GM23338 (cell line): Measurements from ENCODE around the gene SMCO2. TPM values are rescaled to one million over a fixed set of nuclear protein-coding genes. Genes with fewer than 3 reads are reported as not detected.

Experiments used
- ATAC-seq: fragments of 200-7000 bp; cut with Tn5 transposase; 3 replicates; pipeline ENCODE4 v1.9.1; 2020
- DNase-seq: peaks from one replicate; pipeline ENCODE4 v3.0.0-alpha.2; 2015; ENCODE audit warnings: low spot score
- H2AFZ ChIP-seq: fragments of 200-600 bp; sonication (generic); 2 replicates; pipeline ENCODE4 v1.8.0; 2016; ENCODE audit warnings: antibody characterized with exemption, mild to moderate bottlenecking, moderate library complexity
- H3F3A ChIP-seq: fragments of 200-600 bp; sonication (generic); replicated peaks from 2 replicates; pipeline ENCODE4 v1.8.0; 2017; ENCODE audit warnings: antibody characterized with exemption, mixed run types, low read depth
- H3K27ac ChIP-seq: fragments of 200-600 bp; sonication (generic); 2 replicates; pipeline ENCODE4 v1.6.1; 2016; ENCODE audit warnings: low read depth
- H3K27me3 ChIP-seq: fragments of 200-600 bp; sonication (generic); 2 replicates; pipeline ENCODE4 v1.8.0; 2016; ENCODE audit warnings: mild to moderate bottlenecking, mixed run types, moderate library complexity; ENCODE audit not compliant: insufficient read depth
- H3K36me3 ChIP-seq: fragments of 200-600 bp; sonication (generic); 2 replicates; pipeline ENCODE4 v1.8.0; 2016; ENCODE audit warnings: mild to moderate bottlenecking; ENCODE audit not compliant: insufficient read depth
- H3K4me1 ChIP-seq: fragments of 200-600 bp; sonication (generic); 2 replicates; pipeline ENCODE4 v1.8.0; 2016; ENCODE audit warnings: mild to moderate bottlenecking, moderate library complexity; ENCODE audit not compliant: insufficient read depth
- H3K4me2 ChIP-seq: fragments of 200-600 bp; sonication (generic); 2 replicates; pipeline ENCODE4 v1.7.1; 2017; ENCODE audit warnings: mixed run types
- H3K4me3 ChIP-seq: fragments of 200-600 bp; sonication (generic); 2 replicates; pipeline ENCODE4 v1.6.1; 2016; ENCODE audit warnings: mixed run types
- H3K79me2 ChIP-seq: fragments of 200-600 bp; sonication (generic); replicated peaks from 2 replicates; pipeline ENCODE4 v1.8.0; 2017; ENCODE audit warnings: mild to moderate bottlenecking; ENCODE audit not compliant: insufficient read depth
- H3K9me2 ChIP-seq: fragments of 200-600 bp; sonication (generic); 2 replicates; pipeline ENCODE4 v1.8.0; 2017; ENCODE audit not compliant: insufficient read depth
- H4K20me1 ChIP-seq: fragments of 200-600 bp; sonication (generic); replicated peaks from 2 replicates; pipeline ENCODE4 v1.8.0; 2017; ENCODE audit warnings: mild to moderate bottlenecking; ENCODE audit not compliant: insufficient read depth
- H3K27ac Mint-ChIP-seq: 2 replicates; pipeline ENCODE4 v1.8.0; 2020; ENCODE audit warnings: inconsistent platforms, mild to moderate bottlenecking, moderate library complexity, mixed read lengths
- H3K27me3 Mint-ChIP-seq: 3 replicates; pipeline ENCODE4 v1.8.0; 2022; ENCODE audit warnings: low read depth, mild to moderate bottlenecking, moderate library complexity, mixed read lengths, inconsistent platforms; ENCODE audit not compliant: insufficient read depth, poor library complexity
- H3K36me3 Mint-ChIP-seq: 3 replicates; pipeline ENCODE4 v1.8.0; 2021; ENCODE audit warnings: low read depth, mild to moderate bottlenecking, inconsistent platforms, moderate library complexity, mixed read lengths
- H3K4me1 Mint-ChIP-seq: 3 replicates; pipeline ENCODE4 v1.8.0; 2020; ENCODE audit warnings: mild to moderate bottlenecking, inconsistent platforms, mixed read lengths
- H3K4me3 Mint-ChIP-seq: 3 replicates; pipeline ENCODE4 v1.8.0; 2021; ENCODE audit warnings: moderate library complexity, mild to moderate bottlenecking, inconsistent platforms, mixed read lengths
- H3K9me3 Mint-ChIP-seq: 3 replicates; pipeline ENCODE4 v1.8.0; 2020; ENCODE audit warnings: moderate library complexity, mild to moderate bottlenecking, inconsistent platforms, mixed read lengths
- CREB1 ChIP-seq: fragments of 250-450 bp; sonication (Bioruptor Pico); IDR thresholded peaks from 2 replicates; pipeline ENCODE4 v1.5.0; 2020; ENCODE audit warnings: low read depth, mild to moderate bottlenecking, moderate library complexity
- CTCF ChIP-seq, 2 experiments: fragments of 200-600 bp in 1 of 2; sonication (generic) in 1 of 2; conservative IDR thresholded peaks; 2 replicates each; pipeline versions ENCODE4 v1.5.1 to v1.6.1; 2016 to 2017; ENCODE audit warnings: antibody characterized with exemption in 2 of 2, low read depth in 2 of 2, mild to moderate bottlenecking in 2 of 2, moderate library complexity in 1 of 2
- ETS1 ChIP-seq: IDR thresholded peaks from 2 replicates; pipeline ENCODE4 v1.6.1; 2016; ENCODE audit warnings: antibody characterized with exemption
- EZH2 ChIP-seq: fragments of 200-600 bp; sonication (generic); IDR thresholded peaks from one replicate; pipeline ENCODE4 v1.8.0; 2017; ENCODE audit warnings: antibody characterized with exemption, mild to moderate bottlenecking, low read depth; ENCODE audit not compliant: unreplicated experiment
- EZH2phosphoT487 ChIP-seq: fragments of 200-600 bp; sonication (generic); IDR thresholded peaks from one replicate; pipeline ENCODE4 v1.8.1; 2018; ENCODE audit warnings: antibody characterized with exemption; ENCODE audit not compliant: unreplicated experiment
- JUNB ChIP-seq: IDR thresholded peaks from one replicate; pipeline ENCODE4 v1.6.1; 2016; ENCODE audit warnings: antibody characterized with exemption; ENCODE audit not compliant: unreplicated experiment
- NANOG ChIP-seq: IDR thresholded peaks from 2 replicates; pipeline ENCODE4 v1.6.1; 2016; ENCODE audit warnings: antibody characterized with exemption, borderline replicate concordance
- STAT1 ChIP-seq: IDR thresholded peaks from one replicate; pipeline ENCODE4 v1.6.1; 2016; ENCODE audit warnings: antibody characterized with exemption; ENCODE audit not compliant: unreplicated experiment
- ZNF331 ChIP-seq: fragments of 250-450 bp; sonication (Bioruptor Pico); IDR thresholded peaks from 2 replicates; pipeline ENCODE4 v1.5.0; 2020; ENCODE audit warnings: low read depth, mild to moderate bottlenecking, moderate library complexity
- ZNF462 ChIP-seq: fragments of 250-450 bp; sonication (Bioruptor Pico); IDR thresholded peaks from 2 replicates; pipeline ENCODE4 v1.5.0; 2020; ENCODE audit warnings: mild to moderate bottlenecking, moderate library complexity
- polyA plus RNA-seq: library from polyadenylated mRNA; unstranded; fragments of >200 nt; fragmentation: Nextera tagmentation; extraction: Ambion mirVana; gene quantifications from 2 replicates; pipeline ENCODE4 v1.2.1, GENCODE V29; 2016
- total RNA-seq: library from RNA; depleted of rRNA; stranded (reverse); fragments of >200 nt; shearing (Covaris generic); gene quantifications from 2 replicates; pipeline ENCODE4 v1.2.3, GENCODE V29; 2014

The SMCO2 gene
- total and polyA plus RNA-seq, 2 experiments from 2014 or later: 0.86 TPM; not detected in 1

GRCh38 chr12:27500546-27500945, 54.0 kb downstream of the SMCO2 start:
- H3F3A ChIP-seq: no peaks in the 10 kb centered on the region
- H3K4me2 ChIP-seq: no peak overlapping the region
- H3K27ac Mint-ChIP-seq: no peak overlapping the region
- no peak overlapping the region for H3K4me3 Mint-ChIP-seq
- H3K4me1 Mint-ChIP-seq: peaks cover under 1% of the 10 kb centered on the region; the same call in 1 of the 3 replicates
- H2AFZ ChIP-seq: no peak overlapping the region
- H4K20me1 ChIP-seq: no peaks in the 10 kb centered on the region
- H3K36me3 Mint-ChIP-seq: no peaks in the 10 kb centered on the region
- no peak overlapping the region for H3K4me3 ChIP-seq
- DNase-seq: no peak
- no peaks in the 10 kb centered on the region for H3K36me3 ChIP-seq
- H3K27me3 Mint-ChIP-seq: no peaks in the 10 kb centered on the region
- no peaks in the 10 kb centered on the region for H3K79me2 ChIP-seq
- no peak overlapping the region for H3K27ac ChIP-seq
- no peak for ATAC-seq
- no peak for TF ChIP-seq CREB1 (CRISPR knock-in tag)
- no peaks in the 10 kb centered on the region for H3K27me3 ChIP-seq
- no peaks in the 10 kb centered on the region for H3K4me1 ChIP-seq
- no peaks in the 10 kb centered on the region for H3K9me3 Mint-ChIP-seq
- 0 out of 2 replicates have a peak, but pooled peaks cover 5% of the 10 kb centered on the region for H3K9me2 ChIP-seq

- Mint-ChIP-seq H3K4me1 (peaks cover 4% of the 10 kb centered on the region; the same call in 1 of the 3 replicates), H3K27me3 (no peaks in the 10 kb centered on the region), H3K9me3 (no peaks in the 10 kb centered on the region), H3K4me3 (no peak overlapping the region), H3K27ac (no peak overlapping the region), H3K36me3 (no peaks in the 10 kb centered on the region)
- Histone ChIP-seq H3K4me1 (no peaks in the 10 kb centered on the region), H3K36me3 (no peaks in the 10 kb centered on the region), H4K20me1 (no peaks in the 10 kb centered on the region), H2AFZ (no peak overlapping the region), H3K27ac (no peak overlapping the region), H3K79me2 (no peaks in the 10 kb centered on the region), H3K9me2 (0 out of 2 replicates have a peak, but pooled peaks cover 6% of the 10 kb centered on the region), H3K4me2 (no peak overlapping the region), H3F3A (no peaks in the 10 kb centered on the region), H3K4me3 (no peak overlapping the region), H3K27me3 (no peaks in the 10 kb centered on the region)
- ATAC-seq (no peak), DNase-seq (no peak)
- TF ChIP-seq ETS1 (no peak), ZNF462 (no peak), CTCF (conservative IDR thresholded peaks at IDR 0.05; ENCODE audit: low read depth in 2 of 2) (no peak), ZNF331 (CRISPR knock-in tag) (no peak), CREB1 (CRISPR knock-in tag) (no peak), EZH2phosphoT487 (no peak), EZH2 (no peak), NANOG (no peak), JUNB (no peak), STAT1 (no peak)
Measured at GRCh38 chr12:27502021-27502435, 55.5 kb downstream of the SMCO2 start.
